NCI-H2196 treated with DMSO at 0.1 percent for 48 hours (cell line): Measurements from ENCODE around the gene TRABD2B.

Source experiments
- DNase-seq: peaks from one replicate; lab custom pipeline; 2025; ENCODE audit not compliant: unreplicated experiment; lab: John Stamatoyannopoulos, UW

Gene TRABD2B

DNA sequence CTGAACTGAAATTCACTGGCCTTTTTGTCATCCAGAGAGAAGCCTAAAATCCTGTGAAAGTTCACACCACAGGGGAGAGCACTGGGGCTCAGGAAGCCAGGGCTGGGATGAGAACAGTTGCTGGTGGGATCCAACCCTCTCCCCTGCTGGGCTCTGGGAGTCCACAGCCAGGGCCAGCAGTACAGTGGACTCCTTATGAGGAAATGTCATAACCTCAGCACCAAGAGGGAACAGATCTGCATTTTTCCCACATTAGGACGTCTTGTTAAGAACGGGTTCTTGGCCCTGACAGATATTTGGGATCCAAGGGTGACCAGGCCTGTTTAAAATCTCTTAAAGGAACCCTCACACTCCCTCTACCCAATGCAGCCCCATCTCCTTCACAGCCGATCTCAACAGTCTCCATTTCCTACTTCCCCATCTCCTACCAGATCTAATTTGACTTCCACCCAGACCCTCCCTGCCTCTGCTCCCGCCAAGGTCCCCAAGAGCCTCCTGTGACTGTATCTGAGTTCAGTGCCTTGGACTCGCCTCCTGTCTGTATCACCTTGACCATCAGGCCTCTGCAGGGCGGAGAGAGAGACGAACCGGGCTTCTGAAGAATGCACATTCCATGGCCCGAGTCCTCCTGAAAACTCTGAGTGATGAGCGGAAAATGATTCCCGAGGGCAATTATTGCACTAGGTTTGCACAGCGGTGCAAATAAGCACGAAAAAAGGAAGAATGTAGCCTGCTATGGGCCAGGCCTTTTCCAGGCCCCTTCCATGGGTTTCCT, 159.9 kb downstream of the TRABD2B start:
- DNase-seq: no peak

DNA sequence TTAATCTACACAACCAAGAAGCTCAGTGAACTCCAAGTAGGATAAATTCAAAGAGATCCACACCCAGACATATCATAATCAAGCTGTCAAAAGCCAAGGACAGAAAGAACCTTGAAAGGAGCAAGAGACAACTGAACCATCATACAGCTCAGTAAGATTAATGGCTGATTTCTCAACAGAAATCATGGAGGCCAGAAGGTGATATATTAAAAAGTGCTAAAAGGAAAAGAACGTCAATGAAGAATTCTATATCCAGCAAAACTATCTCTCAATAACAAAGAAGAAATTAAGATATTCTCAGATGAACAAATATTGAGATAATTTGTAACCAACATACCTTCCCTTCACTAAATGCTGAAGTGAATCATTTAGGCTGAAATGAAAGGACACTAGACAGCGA, 161.8 kb downstream of the TRABD2B start:
- DNase-seq: no peak

DNA sequence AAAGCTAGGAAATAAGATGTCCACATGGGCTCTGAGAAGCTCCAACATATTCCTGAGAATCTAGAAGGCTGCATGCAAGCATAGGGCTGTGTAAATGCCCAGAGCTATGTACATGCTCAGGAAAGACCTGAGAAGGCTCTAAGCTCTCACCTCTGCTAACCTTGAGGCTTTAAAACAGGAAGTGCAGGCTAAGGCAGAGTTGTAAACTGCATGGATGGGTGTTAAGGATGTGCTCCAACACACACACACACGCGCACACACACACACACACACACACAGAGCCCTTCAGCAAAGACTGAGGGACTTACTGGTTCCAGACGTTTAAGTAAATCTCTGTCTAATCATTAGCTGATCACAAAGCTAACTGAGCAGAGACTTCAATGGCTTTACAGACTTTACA, 162.9 kb downstream of the TRABD2B start:
- no peak for DNase-seq

DNA sequence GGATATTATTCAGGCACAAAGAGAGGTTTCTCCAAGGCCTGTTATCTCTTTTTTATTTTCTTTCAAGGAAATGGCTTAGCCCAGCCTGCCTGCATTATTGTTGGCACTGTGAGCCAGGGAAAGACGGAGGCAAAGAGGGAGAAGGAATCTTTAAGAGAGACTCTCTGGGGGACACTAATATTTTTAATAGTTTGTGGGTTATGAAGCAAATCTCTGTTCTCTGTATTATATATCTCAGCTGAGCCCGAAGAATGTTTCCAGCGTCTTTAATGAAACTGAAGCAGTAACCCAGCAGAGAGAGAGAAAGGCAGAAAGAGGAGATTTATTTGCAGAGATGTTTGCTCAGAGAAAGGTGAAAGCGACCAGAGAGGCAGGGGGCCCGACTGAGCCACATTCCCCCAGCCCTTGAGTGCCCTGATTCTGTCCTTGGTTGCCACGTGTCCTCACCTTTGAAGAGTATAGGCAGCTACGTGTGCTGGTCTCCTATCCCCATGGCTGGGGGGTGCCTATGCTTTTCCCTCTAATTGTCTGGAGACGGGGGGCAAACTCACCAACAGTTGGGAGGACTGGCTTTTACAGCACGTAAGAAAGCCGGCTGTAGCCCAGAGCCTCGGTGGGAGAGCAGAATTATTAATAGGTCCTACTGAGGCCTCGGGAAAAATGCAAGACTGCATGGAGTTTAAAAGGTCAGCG, 166.4 kb downstream of the TRABD2B start:
- DNase-seq: no peak

DNA sequence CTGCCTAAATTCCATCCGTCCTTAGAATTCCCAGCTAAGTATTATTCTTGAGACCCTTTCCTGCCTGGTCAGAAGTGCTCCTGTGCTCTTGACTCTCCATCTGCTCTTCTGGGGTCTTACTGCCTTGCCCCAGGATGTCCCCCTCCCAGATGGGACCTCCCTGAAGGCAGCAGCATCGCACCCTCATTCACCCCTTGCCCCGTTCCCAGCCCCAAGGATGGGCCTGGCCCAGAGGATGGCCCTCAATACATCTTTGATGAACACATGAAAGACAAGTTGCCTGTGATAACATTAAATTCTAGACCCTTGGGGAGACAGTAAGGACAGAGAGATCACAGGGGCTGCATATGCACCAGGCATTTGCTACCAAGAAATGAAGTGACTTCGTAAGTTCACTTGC, 167.2 kb downstream of the TRABD2B start:
- DNase-seq: no peak

DNA sequence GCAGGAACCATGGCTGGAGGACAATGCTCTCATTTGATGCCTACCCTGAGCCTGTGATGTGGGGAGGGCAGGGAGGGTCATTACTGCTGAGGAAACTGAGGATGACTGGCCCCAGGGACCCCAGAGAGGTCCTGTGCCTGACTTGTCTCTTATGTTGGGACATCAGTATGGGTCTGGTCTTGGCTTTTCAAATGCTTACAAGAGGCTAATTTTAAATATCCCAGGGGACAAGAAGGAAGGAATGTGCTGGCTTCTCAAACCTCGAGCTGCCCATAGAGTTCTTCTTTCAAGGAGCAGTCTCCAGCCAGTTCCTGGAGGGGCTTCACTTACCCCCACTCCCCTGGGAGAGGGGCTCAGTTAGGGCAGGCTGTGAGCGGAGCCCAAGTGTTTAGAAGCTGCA, 168.2 kb downstream of the TRABD2B start:
- DNase-seq: no peak

DNA sequence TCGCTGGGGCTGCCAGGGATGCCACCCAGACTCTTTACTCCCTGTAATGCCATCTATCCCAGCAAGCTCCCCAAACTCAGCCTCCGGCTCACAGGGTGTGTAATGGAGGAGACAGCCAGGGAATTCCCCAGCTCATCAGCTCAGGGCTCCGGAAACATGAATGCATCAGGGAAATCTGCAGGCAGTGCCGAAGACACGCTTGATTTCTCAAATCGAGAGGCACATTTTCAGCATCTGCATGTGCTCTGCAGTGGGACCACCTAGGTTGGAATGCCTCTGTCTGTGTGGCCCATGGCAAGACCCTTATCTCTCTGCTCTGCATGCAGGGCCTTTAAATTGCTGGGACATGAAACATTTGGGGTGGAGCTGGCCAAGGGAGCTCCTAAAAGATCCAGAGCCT, 170.1 kb downstream of the TRABD2B start:
- DNase-seq: no peak

DNA sequence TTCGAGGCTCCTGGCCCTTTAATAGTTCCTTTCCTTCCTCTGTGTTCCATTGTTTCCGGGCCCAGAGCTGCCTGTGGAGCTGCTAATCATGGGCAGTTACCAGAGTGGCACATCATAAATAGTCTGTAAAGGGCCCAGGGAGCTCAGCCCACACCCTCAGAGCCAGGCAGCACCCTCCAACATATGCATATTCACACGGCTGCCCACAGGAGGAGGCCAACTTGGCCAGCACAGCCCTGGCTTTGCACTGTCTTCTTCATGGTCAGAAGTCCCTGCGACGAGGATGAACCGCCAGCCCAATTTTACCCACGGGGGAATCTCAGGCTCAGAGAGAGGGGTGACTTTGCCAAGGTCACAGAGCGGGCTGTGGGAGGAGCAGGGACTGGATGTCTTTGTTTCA, 172.5 kb downstream of the TRABD2B start:
- DNase-seq: no peak

DNA sequence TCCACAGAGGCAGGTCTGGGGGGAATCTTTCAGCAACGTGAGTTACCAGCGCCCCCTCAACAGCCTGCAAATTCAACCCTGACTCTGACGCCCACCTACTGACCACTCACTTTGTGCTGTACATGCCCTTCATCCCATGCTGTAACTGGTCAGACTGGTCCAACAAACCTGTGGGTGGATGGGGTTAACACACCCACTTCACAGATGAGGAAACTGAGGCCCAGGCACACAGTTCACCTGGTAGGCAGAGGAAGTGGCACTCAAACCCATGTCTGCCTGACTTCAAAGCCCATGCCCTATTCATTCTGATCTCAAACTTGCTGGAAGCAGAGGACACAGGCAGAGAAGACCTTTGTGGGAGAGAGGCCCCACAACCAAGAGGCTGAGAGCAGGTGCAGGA, 172.9 kb downstream of the TRABD2B start:
- DNase-seq: no peak

DNA sequence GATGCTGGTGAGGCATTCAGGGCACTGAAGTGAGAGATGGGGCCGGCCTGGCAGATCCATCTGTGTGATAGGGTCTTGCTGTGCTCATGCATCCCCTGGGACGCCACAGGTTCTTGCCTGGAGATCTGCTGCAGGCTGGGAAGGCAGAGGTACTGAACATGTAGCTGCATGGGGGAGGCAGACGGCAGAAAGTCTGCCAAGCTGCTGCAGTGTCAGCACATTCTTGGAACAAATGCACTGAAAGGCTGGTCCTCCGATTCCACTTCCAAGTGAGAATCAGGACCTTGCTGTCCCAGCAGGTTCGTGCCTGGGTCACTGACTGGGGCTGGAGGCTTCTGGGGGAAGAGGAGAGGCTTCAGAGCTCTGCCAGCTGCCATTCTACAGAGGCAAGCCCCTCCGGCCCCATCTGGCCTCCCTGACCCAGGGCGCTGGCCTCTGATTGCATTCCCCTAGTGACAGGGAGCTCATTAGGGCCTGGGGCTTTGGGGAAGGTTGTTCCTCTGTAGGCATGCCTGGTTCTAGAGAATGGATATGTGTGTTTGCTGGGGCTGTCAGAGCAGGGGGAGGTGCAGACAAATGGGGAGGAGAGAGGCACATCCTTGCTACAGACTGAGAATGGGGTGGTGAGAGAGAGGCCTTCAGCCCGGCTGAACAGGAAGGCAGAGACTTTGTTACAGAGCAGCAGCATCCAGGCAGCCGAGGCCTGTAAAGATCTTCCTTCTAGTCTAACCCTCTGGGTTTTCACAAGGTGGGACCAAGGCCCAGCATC, 174.0 kb downstream of the TRABD2B start:
- DNase-seq: no peak

DNA sequence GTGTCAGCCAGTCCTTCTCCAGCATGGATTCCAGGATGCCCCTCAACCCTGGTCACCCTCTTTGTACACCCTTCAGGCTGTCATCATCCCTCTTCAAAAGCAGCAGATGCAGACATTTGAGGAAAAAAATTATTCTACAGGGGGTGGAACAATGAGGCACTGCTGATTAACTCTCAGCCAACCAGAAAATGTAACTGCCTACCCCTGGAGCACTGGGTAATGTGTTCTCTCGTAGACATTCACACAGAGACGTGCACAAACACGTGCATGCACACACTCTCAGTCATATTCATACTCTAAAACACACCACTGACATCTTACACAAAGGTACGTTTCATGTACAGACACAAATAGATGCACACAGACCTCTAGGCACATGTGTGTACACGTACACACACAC, 175.4 kb downstream of the TRABD2B start:
- DNase-seq: no peak

DNA sequence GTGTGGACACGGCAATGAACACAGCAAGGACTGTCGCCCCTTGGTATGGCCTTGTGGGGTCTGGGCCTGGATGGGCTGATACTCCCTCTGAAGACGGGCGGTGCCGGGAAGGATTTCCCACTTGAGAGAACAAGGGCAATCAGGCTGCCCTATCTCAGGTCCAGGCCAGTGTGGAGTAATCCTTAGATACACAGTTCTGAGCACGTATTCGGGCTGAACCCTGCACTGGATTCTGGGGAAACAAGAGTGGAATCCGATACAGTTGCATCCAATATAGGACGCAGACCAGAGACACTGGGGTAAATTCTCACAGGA, 177.7 kb downstream of the TRABD2B start:
- no peak for DNase-seq

DNA sequence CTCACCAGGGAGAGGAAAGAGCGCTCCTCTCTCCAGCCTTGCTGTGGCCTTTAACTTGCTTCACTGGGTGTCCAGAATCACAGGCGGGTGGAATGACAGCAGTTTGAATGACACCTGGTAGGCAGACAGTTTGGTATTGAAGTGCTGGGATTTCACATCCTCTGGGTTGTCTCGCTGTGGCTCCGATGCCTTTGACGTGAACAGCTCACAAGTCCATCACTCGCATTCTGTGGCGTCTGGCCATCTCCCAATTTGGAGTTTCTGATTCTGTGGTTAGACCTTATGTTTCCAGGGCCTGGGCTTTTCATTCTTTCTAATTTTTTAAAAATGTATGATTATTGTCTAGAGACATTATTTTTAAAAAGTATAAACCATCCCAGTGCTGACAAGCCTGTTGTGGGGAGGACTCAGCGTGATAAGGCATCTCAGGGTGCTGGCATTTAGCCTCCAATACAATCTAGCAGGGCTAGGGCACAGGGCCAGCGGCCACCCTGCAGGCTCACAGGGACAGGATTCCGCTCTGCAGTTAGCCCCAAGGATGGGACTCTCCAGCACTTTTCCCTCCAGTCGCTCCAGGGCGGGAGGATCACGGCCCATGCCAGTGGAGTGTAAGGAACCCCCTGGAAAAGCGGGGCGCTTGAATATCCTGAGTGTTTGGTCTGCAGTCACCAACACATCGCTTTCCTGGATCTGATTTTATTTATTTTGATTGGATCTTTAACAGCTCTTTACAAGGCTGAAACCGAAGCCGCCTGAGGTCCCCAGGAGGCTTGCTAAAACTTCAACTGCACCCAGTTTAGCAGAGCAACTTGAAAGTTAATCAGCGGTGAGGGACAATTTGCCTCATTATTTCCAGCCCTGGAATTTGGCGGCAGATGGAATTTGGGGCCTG, 178.3 kb downstream of the TRABD2B start:
- no peak for DNase-seq

DNA sequence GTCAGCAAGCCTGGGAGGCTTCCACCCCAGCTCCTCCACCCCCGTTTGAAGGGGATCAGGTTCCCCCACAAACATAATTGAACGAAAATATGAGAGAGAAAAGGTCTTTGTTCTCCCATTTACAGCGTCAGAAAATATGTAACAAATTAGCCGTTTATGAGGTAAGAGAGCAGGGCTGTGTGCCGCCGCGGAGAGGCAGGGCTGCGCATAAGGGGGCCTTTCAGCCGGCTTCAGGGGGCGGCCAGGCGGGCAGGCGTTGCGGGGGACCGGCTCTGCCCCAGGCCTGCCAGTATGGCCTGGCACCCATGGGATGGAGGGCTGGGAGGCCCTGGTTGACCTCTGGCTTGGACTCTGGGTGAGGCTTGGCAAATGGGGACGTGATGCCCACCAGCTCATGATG, 179.3 kb downstream of the TRABD2B start:
- no peak for DNase-seq

DNA sequence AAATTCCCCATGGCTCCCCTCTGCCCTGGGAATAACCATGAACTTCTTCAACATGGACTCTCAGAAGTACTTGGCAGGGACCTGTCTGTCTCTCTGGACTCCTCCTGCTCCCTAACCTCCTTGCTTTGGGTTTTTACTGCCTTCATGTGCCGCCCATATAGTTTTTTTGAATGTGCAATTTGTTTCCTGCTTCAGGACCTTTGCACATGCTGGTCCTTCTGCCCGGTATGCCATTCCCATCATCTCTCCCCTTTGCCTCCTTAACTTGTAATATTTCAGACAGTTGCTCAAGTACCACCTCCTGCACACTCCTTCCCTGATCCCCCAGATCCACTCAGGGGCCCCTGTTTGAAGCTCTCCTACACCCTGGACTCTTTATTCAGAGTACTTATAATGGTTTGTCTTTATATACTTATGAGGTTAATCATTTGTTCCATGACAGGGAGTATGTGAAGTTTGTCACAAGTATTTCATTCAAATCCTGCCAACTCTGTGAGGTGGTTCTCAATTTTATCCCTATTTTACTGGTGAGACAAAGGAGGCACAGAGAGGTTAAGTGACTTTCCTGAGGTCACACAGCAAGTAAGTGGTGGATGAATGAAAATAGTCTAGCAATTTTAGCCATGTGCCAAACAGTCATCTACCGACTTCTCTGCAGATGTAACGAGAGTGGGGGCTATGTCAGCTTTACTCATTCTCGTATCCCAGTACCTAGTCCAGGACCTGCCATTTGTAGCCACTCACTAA, 180.7 kb downstream of the TRABD2B start:
- no peak for DNase-seq

DNA sequence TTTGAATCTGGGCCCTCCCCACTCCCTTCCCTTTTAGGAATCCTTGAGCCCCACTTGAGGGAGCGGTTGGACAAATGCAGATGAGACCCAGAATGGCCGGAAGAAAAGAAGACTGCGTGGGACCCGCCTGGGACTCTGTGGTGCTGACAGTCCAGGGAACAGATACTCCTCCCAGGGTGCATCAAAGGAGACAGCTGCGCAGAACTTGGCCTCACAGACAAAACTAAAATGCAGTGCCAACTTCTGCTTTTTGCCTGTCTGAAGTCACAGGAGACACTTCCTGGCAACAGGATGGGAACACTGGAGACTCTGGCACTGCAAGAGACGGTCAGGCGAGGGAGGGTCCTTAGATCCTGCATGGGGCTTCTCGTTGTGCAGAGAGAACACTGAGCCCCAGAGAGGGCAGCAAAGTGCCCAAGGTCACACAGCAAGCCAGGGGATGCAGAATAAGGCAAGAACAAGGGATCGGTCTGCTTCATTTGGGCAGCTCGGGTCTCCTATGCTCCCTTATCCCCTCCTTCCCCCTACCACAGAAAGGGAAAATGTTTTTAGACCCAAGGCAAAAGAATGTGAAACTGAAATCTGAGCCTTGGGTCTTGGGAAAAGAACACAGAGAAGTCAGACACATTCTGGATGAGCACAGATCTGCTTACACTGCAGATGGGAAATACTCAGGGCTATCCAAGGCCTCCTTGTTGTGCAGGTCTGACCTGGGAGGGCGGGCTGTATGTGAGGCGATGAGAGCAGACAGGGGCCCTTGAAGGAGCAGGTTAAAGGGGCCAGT, 182.4 kb downstream of the TRABD2B start:
- DNase-seq: no peak

DNA sequence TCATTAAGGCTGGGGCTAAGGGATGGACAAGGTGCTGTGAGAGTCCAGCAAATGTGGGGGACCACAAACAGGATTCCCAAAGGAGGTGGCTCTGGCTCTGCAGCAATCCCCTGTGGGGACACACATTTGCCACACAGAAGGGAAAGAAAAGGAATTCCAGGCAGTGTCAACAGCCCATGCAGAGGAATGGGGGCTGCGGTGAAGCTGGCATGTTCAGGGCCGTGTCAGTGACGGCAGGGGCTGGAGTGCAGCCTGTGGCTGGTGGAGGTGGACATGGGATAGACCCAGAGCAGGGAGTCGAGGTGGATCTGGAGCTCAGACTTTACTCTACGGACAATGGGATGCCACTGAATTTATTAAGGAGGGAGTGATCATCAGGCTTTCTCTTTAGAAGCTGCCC, 183.2 kb downstream of the TRABD2B start:
- DNase-seq: no peak

DNA sequence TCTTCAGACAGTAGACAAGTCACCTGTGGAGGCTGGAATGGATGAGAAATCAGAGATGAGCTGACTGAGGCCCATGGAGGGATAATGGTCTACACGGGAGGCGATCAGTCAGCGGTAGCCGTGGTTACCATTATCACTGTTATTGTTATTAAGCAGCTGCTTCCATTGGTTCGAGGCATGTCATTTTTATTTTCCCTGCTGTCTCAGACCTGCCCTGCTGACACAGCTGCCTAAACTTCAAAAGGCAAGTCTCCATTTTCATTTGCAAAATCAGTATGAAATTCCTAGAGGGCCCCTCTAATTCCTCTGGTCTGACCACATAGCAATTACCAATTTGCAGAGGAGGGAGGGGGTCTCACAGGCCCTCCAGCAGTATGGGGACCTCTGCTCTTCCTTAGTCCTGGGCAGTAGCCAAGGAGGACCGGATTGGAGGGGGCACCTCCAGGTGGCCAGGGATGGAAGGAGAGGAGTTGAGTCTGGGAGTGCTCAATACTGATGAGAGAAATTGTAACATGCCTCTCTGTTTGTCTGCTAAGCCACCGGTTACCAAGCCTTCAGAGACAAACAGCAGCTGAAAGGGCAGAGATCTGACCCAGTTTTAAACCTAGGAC, 184.2 kb downstream of the TRABD2B start:
- no peak for DNase-seq

DNA sequence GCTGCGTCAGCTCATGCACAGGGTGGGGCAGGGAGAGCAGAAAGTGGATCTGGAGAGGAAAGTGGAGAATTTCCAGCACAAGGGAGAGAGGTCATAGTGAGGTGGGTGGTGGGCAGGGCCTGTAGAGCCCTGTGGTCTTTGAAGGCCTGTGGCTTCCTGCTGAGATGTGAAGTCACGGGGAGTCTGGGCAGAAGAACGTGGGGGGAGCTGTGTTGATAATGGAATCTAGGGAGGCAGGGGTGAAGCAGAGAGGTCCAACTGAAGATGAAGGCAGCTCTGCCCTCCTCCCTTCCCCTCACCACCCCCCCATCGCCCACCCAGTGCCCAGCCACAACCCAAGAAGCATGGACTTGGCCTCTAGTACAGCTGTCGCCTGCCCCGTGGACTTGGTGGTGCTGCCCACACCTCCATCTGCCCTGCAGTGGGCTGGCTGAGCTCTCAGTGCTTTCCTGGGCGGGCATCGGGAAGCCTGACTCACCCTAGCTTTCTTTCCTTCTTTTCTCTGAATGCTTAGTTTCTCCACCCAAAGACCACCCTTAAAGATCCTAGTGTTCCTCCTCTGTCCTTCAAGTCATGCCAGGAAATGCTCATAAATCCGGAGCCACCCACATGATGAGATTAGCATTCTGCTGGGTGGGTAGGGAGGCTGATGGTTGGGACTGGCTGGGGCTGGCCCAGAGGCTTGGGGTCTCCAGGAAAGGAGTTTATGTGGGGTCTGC, 186.1 kb downstream of the TRABD2B start:
- no peak for DNase-seq
